SK-N-SH treated with all-trans-retinoic acid at 6 μM for 48 hours (cell line): ENCODE measurements around the gene ARID5B.

ENCODE experiments used
- ATAC-seq: fragments of 200-7000 bp; cut with Tn5 transposase; 3 replicates; pipeline ENCODE4 v1.9.1; 2020; ENCODE audit warnings: mild to moderate bottlenecking, moderate library complexity
- ARNTL ChIP-seq: fragments of 450-650 bp; formaldehyde crosslinking; IDR thresholded peaks from 2 replicates; pipeline ENCODE4 v1.5.0; 2020; ENCODE audit warnings: low read depth, mild to moderate bottlenecking, moderate library complexity, borderline replicate concordance
- BACH2 ChIP-seq: fragments of 250-450 bp; sonication (Bioruptor Pico); IDR thresholded peaks from 2 replicates; pipeline ENCODE4 v1.9.0; 2021; ENCODE audit warnings: mild to moderate bottlenecking, borderline replicate concordance
- CSDC2 ChIP-seq: fragments of 250-450 bp; sonication (Bioruptor Pico); IDR thresholded peaks from 2 replicates; pipeline ENCODE4 v1.5.0; 2020; ENCODE audit warnings: mild to moderate bottlenecking, moderate library complexity
- CSRNP3 ChIP-seq: fragments of 250-450 bp; sonication (Bioruptor Pico); IDR thresholded peaks from 2 replicates; pipeline ENCODE4 v1.5.1; 2021; ENCODE audit warnings: mild to moderate bottlenecking, moderate library complexity
- ESRRG ChIP-seq: fragments of 250-450 bp; sonication (Bioruptor Pico); IDR thresholded peaks from 2 replicates; pipeline ENCODE4 v1.6.1; 2021; ENCODE audit warnings: mild to moderate bottlenecking
- GLIS3 ChIP-seq: fragments of 250-450 bp; sonication (Bioruptor Pico); IDR thresholded peaks from 2 replicates; pipeline ENCODE4 v1.5.0; 2020; ENCODE audit warnings: mild to moderate bottlenecking, moderate library complexity
- ISL1 ChIP-seq: fragments of 250-450 bp; sonication (Bioruptor Pico); IDR thresholded peaks from 2 replicates; pipeline ENCODE4 v2.1.2; 2022; ENCODE audit warnings: mild to moderate bottlenecking, moderate library complexity
- OSR1 ChIP-seq: fragments of 250-450 bp; sonication (Bioruptor Pico); IDR thresholded peaks from 2 replicates; pipeline ENCODE4 v1.8.0; 2022; ENCODE audit warnings: moderate library complexity, mild to moderate bottlenecking, inconsistent platforms
- PPARA ChIP-seq: fragments of 250-450 bp; sonication (Bioruptor Pico); IDR thresholded peaks from 2 replicates; pipeline ENCODE4 v1.5.0; 2020; ENCODE audit warnings: mild to moderate bottlenecking, borderline replicate concordance
- RARB ChIP-seq: fragments of 250-450 bp; sonication (Bioruptor Pico); IDR thresholded peaks from 2 replicates; pipeline ENCODE4 v1.8.0; 2021; ENCODE audit warnings: mild to moderate bottlenecking, moderate library complexity
- SNAI2 ChIP-seq: fragments of 250-450 bp; sonication (Bioruptor Pico); IDR thresholded peaks from 2 replicates; pipeline ENCODE4 v1.5.0; 2020; ENCODE audit warnings: mild to moderate bottlenecking, moderate library complexity
- TCF4 ChIP-seq: fragments of 250-450 bp; sonication (Bioruptor Pico); IDR thresholded peaks from 2 replicates; pipeline ENCODE4 v1.8.0; 2021; ENCODE audit warnings: mild to moderate bottlenecking, moderate library complexity, borderline replicate concordance
- TOX ChIP-seq: fragments of 250-450 bp; sonication (Bioruptor Pico); IDR thresholded peaks from 2 replicates; pipeline ENCODE4 v1.8.0; 2021; ENCODE audit warnings: mild to moderate bottlenecking, moderate library complexity, borderline replicate concordance
- TSHZ2 ChIP-seq: fragments of 250-450 bp; sonication (Bioruptor Pico); IDR thresholded peaks from 2 replicates; pipeline ENCODE4 v1.5.0; 2020; ENCODE audit warnings: mild to moderate bottlenecking, moderate library complexity
- ZC3H10 ChIP-seq: fragments of 250-450 bp; sonication (Bioruptor Pico); IDR thresholded peaks from 2 replicates; pipeline ENCODE4 v1.5.1; 2021; ENCODE audit warnings: mild to moderate bottlenecking, moderate library complexity
- ZFP3 ChIP-seq: fragments of 250-450 bp; sonication (Bioruptor Pico); IDR thresholded peaks from 2 replicates; pipeline ENCODE4 v1.5.0; 2020; ENCODE audit warnings: mild to moderate bottlenecking, moderate library complexity
- ZFP30 ChIP-seq: fragments of 450-650 bp; formaldehyde crosslinking; IDR thresholded peaks from 2 replicates; pipeline ENCODE4 v1.5.0; 2022; ENCODE audit warnings: mild to moderate bottlenecking, moderate library complexity
- ZNF565 ChIP-seq: fragments of 450-650 bp; formaldehyde crosslinking; conservative IDR thresholded peaks from 2 replicates; pipeline ENCODE4 v1.5.0; 2020; ENCODE audit warnings: low read depth, mild to moderate bottlenecking, moderate library complexity
- ZNF70 ChIP-seq: fragments of 450-650 bp; formaldehyde crosslinking; IDR thresholded peaks from 2 replicates; pipeline ENCODE4 v1.5.0; 2020; ENCODE audit warnings: mild to moderate bottlenecking, moderate library complexity
- ZNF8 ChIP-seq: fragments of 450-650 bp; formaldehyde crosslinking; IDR thresholded peaks from 2 replicates; pipeline ENCODE4 v1.5.0; 2020; ENCODE audit warnings: mild to moderate bottlenecking, moderate library complexity
- TF ChIP-seq, protein P1 (sequence below): fragments of 250-450 bp; sonication (Bioruptor Pico); IDR thresholded peaks from 2 replicates; pipeline ENCODE4 v1.5.1; 2020; ENCODE audit warnings: low read depth, mild to moderate bottlenecking, moderate library complexity
- TF ChIP-seq, protein P2 (sequence below): fragments of 250-450 bp; sonication (Bioruptor Pico); IDR thresholded peaks from 2 replicates; pipeline ENCODE4 v1.8.0; 2021; ENCODE audit warnings: low read depth, mild to moderate bottlenecking, moderate library complexity, borderline replicate concordance
- TF ChIP-seq, protein P3 (sequence below): fragments of 250-450 bp; sonication (Bioruptor Pico); IDR thresholded peaks from 2 replicates; pipeline ENCODE4 v1.8.0; 2020; ENCODE audit warnings: mild to moderate bottlenecking, moderate library complexity, borderline replicate concordance

ARID5B gene

DNA sequence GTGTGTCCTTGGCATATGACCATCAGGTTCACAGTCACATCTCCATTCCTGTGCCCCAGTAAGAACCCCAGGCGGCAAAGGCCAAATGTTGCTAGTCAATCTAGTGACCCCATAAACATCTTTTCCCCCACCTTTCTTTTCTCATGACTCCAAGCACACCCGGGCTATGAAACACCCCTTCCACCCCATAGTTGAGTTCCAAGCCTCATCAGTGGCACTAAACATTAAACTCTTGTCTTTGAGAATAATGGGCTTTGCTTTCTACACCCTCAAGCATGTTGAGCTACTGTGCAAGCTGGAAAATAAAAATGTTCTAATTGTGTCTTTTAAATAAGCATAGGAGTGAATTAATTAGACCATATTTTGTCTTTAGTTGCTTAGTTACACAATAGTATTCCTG is 9.4 kb downstream of the ARID5B start:
- TF ChIP-seq CSRNP3 (CRISPR knock-in tag) (no peak), RARB (no peak), ZC3H10 (CRISPR knock-in tag) (no peak), TCF4 (CRISPR knock-in tag) (no peak), CSDC2 (CRISPR knock-in tag) (no peak), TOX (CRISPR knock-in tag) (no peak), ZFP30 (CRISPR knock-in tag) (no peak), ESRRG (CRISPR knock-in tag) (no peak), SNAI2 (CRISPR knock-in tag) (no peak)
- TF ChIP-seq, protein P1, sequence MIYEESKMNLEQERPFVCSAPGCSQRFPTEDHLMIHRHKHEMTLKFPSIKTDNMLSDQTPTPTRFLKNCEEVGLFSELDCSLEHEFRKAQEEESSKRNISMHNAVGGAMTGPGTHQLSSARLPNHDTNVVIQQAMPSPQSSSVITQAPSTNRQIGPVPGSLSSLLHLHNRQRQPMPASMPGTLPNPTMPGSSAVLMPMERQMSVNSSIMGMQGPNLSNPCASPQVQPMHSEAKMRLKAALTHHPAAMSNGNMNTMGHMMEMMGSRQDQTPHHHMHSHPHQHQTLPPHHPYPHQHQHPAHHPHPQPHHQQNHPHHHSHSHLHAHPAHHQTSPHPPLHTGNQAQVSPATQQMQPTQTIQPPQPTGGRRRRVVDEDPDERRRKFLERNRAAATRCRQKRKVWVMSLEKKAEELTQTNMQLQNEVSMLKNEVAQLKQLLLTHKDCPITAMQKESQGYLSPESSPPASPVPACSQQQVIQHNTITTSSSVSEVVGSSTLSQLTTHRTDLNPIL: no peak
- no peak for ATAC-seq

DNA sequence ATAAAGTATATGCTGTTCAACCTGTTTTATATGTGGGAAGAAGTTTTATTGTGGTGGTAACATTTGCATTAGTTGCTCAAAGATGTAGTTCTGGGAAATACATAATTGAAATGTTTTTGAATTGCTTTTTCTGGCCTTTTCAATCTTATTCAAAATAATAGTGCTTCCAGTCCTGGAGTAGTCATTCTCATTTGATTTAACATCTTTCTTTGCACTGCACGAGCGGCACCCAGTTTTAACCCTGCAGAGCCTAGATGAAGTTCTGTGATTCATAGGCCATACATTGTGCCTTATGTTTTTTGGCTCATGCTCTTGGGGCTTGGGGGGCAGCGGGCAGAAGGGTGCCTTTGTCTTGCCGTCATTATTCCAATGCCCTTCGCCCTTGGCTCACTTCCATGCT is 9.9 kb downstream of the ARID5B start:
- no peak for ATAC-seq
- TF ChIP-seq ZFP3 (CRISPR knock-in tag) (no peak), OSR1 (no peak), TCF4 (CRISPR knock-in tag) (no peak), BACH2 (CRISPR knock-in tag) (no peak), ZNF8 (CRISPR knock-in tag) (no peak), ZC3H10 (CRISPR knock-in tag) (no peak), ZNF565 (CRISPR knock-in tag) (no peak), ZFP30 (CRISPR knock-in tag) (no peak), GLIS3 (CRISPR knock-in tag) (no peak), TOX (CRISPR knock-in tag) (no peak), ISL1 (CRISPR knock-in tag) (no peak), SNAI2 (CRISPR knock-in tag) (no peak), TSHZ2 (no peak), CSDC2 (CRISPR knock-in tag) (no peak), ARNTL (CRISPR knock-in tag) (no peak)
- TF ChIP-seq, protein P2, sequence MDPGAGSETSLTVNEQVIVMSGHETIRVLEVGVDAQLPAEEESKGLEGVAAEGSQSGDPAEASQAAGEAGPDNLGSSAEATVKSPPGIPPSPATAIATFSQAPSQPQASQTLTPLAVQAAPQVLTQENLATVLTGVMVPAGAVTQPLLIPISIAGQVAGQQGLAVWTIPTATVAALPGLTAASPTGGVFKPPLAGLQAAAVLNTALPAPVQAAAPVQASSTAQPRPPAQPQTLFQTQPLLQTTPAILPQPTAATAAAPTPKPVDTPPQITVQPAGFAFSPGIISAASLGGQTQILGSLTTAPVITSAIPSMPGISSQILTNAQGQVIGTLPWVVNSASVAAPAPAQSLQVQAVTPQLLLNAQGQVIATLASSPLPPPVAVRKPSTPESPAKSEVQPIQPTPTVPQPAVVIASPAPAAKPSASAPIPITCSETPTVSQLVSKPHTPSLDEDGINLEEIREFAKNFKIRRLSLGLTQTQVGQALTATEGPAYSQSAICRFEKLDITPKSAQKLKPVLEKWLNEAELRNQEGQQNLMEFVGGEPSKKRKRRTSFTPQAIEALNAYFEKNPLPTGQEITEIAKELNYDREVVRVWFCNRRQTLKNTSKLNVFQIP: no peak
- TF ChIP-seq, protein P1: no peak
- TF ChIP-seq, protein P3, sequence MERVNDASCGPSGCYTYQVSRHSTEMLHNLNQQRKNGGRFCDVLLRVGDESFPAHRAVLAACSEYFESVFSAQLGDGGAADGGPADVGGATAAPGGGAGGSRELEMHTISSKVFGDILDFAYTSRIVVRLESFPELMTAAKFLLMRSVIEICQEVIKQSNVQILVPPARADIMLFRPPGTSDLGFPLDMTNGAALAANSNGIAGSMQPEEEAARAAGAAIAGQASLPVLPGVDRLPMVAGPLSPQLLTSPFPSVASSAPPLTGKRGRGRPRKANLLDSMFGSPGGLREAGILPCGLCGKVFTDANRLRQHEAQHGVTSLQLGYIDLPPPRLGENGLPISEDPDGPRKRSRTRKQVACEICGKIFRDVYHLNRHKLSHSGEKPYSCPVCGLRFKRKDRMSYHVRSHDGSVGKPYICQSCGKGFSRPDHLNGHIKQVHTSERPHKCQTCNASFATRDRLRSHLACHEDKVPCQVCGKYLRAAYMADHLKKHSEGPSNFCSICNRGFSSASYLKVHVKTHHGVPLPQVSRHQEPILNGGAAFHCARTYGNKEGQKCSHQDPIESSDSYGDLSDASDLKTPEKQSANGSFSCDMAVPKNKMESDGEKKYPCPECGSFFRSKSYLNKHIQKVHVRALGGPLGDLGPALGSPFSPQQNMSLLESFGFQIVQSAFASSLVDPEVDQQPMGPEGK (CRISPR knock-in tag): no peak
- TF ChIP-seq, all 23 proteins: peak for 0

- no peak for ATAC-seq
- TF ChIP-seq ZFP30 (CRISPR knock-in tag) (no peak), BACH2 (CRISPR knock-in tag) (no peak), TSHZ2 (no peak), ISL1 (CRISPR knock-in tag) (no peak), TCF4 (CRISPR knock-in tag) (no peak), CSDC2 (CRISPR knock-in tag) (no peak), TOX (CRISPR knock-in tag) (no peak), OSR1 (no peak), ARNTL (CRISPR knock-in tag) (no peak), SNAI2 (CRISPR knock-in tag) (no peak), PPARA (no peak), ZNF70 (CRISPR knock-in tag) (no peak)
- TF ChIP-seq, protein P1: no peak
Observed at GRCh38 chr10:61912981-61913380, 11.5 kb downstream of the ARID5B start.
